ENCODE measurements around the gene XRCC6. TPM values are rescaled to one million over a fixed set of nuclear protein-coding genes. Genes with fewer than 3 reads are reported as not detected.
A peak's percentile ranks its signal among the peaks of the same experiment; 100 is the strongest.

The XRCC6 gene
- total RNA-seq, 1 experiment from 2014 or later = 588 TPM

DNA sequence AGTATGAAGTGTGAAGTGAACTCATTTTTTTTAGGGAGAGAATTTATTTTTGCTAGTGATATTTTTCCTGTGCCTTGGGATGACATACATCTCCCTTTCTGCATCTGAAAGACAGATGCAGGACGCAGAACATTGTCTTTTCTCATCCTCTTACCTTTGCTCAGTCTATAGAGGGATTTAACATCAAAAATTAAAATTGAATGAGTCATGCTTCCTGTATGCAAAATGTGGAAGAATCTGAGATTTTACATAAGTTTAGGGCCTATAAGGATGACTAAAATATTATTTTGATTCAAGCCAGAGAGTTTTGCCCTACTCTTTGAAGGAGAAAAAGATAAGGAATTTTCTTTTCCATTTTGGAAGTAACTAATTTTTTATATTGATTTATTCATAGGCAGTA lies 27.3 kb downstream of the XRCC6 start:
- ChIA-PET CTCF (no interaction called here), RAD21 (ENCODE audit: low non-redundant PET in 1 of 2, low total read pairs in 2 of 2, uncharacterized antibody in 2 of 2, unreplicated experiment in 2 of 2) (no interaction called here), POLR2A (no interaction called here)
- H2AFZ ChIP-seq (ENCODE audit: low read depth, low read length, poor library complexity, severe bottlenecking) = no peak overlapping the region
- TF ChIP-seq FOSL1 (IDR thresholded peaks at IDR 0.05; ENCODE audit: low read depth) (no peak), TCF7L2 (IDR thresholded peaks at IDR 0.05; ENCODE audit: borderline replicate concordance, extremely low read depth, insufficient read depth, insufficient read length) (no peak), SP1 (IDR thresholded peaks at IDR 0.05; ENCODE audit: low read depth) (no peak)
- no peaks in the 10 kb centered on the region for H3K9me2 ChIP-seq (ENCODE audit: insufficient read depth)
- H3K27ac ChIP-seq (ENCODE audit: low read depth, low read length) = no peak overlapping the region
- ATAC-seq (no peak), DNase-seq (ENCODE audit: low read depth, low spot score) (no peak)
- H3K27me3 ChIP-seq (ENCODE audit: insufficient read depth, low read length) = no peaks in the 10 kb centered on the region
- H3K79me2 ChIP-seq (ENCODE audit: insufficient read depth, low read length) = peaks cover 80% of the 10 kb centered on the region
- H3K4me3 ChIP-seq (replicated peaks in 1 of 2; ENCODE audit: low read depth in 1 of 2, low read length in 2 of 2) = no peak overlapping the region
- H4K20me1 ChIP-seq (ENCODE audit: insufficient read depth) = 0 out of 2 replicates have a peak, but pooled peaks cover 12% of the 10 kb centered on the region
- H3K9ac ChIP-seq (ENCODE audit: low read length) = no peak overlapping the region
- intact Hi-C loops (cut with micrococcal nuclease) = no loop called here
- peaks cover 62 to 70% of the 10 kb centered on the region in 2 experiments for H3K36me3 ChIP-seq (ENCODE audit: control insufficient read depth in 1 of 2, insufficient read depth in 2 of 2, low read length in 2 of 2)
- H3K4me2 ChIP-seq (ENCODE audit: low read length) = no peak overlapping the region
- BruUV-seq (replicated peaks) = TSS peak; percentile 22
- no peaks in the 10 kb centered on the region for H3K4me1 ChIP-seq (ENCODE audit: control insufficient read depth in 1 of 2, insufficient read depth in 2 of 2, low read length in 2 of 2)
- H3K9me3 ChIP-seq (ENCODE audit: control insufficient read depth in 1 of 2, insufficient read depth in 1 of 2, low read depth in 1 of 2, low read length in 2 of 2) = no peaks in the 10 kb centered on the region

DNA sequence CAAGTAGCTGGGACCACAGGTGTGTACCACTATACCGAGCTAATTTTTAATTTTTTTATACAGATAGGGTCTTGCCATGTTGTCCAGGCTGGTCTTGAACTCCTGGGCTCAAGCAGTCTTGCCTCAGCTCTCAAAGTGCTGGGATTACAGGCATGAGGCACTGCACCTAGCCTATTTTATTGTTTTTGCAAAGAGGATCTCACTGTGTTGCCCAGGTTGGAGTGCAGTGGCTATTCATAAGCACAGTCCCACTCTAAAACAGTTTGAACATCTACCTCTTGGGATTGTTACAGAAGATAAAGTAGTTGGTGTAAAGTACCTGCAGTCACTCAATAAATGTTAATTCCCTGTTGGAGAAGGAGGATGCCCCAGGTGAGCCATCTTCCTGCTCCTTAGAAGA lies 29.1 kb downstream of the XRCC6 start:
- no TSS peak for BruUV-seq (replicated peaks)
- Histone ChIP-seq H3K4me1 (ENCODE audit: control insufficient read depth in 1 of 2, insufficient read depth in 2 of 2, low read length in 2 of 2) (no peaks in the 10 kb centered on the region), H3K27me3 (ENCODE audit: insufficient read depth, low read length) (no peaks in the 10 kb centered on the region), H3K9me3 (ENCODE audit: control insufficient read depth in 1 of 2, insufficient read depth in 1 of 2, low read depth in 1 of 2, low read length in 2 of 2) (no peaks in the 10 kb centered on the region), H3K36me3 (ENCODE audit: control insufficient read depth in 1 of 2, insufficient read depth in 2 of 2, low read length in 2 of 2) (peaks cover 71 to 73% of the 10 kb centered on the region in 2 experiments), H3K79me2 (ENCODE audit: insufficient read depth, low read length) (peaks cover 84% of the 10 kb centered on the region), H3K27ac (ENCODE audit: low read depth, low read length) (no peak overlapping the region), H3K9me2 (ENCODE audit: insufficient read depth) (no peaks in the 10 kb centered on the region), H3K4me3 (replicated peaks in 1 of 2; ENCODE audit: low read depth in 1 of 2, low read length in 2 of 2) (no peak overlapping the region), H3K4me2 (ENCODE audit: low read length) (no peak overlapping the region), H2AFZ (ENCODE audit: low read depth, low read length, poor library complexity, severe bottlenecking) (no peak overlapping the region), H3K9ac (ENCODE audit: low read length) (no peak overlapping the region), H4K20me1 (ENCODE audit: insufficient read depth) (peaks cover 12% of the 10 kb centered on the region; the same call in 1 of the 2 replicates)
- DNase-seq (ENCODE audit: low read depth, low spot score) (no peak), ATAC-seq (no peak)
- ChIA-PET POLR2A (interaction anchor here (0.6 kb wide), 1 partner anchor 183 kb away, joined by 3 read pairs; the partner anchor contains the start of gene SREBF2), CTCF (no interaction called here), RAD21 (ENCODE audit: low non-redundant PET in 1 of 2, low total read pairs in 2 of 2, uncharacterized antibody in 2 of 2, unreplicated experiment in 2 of 2) (no interaction called here)
- intact Hi-C loops (cut with micrococcal nuclease) = no loop called here
- TF ChIP-seq FOSL1 (IDR thresholded peaks at IDR 0.05; ENCODE audit: low read depth) (no peak), POLR2AphosphoS5 (IDR thresholded peaks at IDR 0.05; ENCODE audit: low read depth, low read length) (no peak), EZH2 (IDR thresholded peaks at IDR 0.05) (no peak), ZFX (IDR thresholded peaks at IDR 0.05) (no peak), ELF1 (IDR thresholded peaks at IDR 0.05; ENCODE audit: borderline replicate concordance, low read depth) (no peak), EZH2phosphoT487 (IDR thresholded peaks at IDR 0.05; ENCODE audit: borderline replicate concordance) (no peak), TCF7L2 (IDR thresholded peaks at IDR 0.05; ENCODE audit: borderline replicate concordance, extremely low read depth, insufficient read depth, insufficient read length) (no peak), CEBPB (IDR thresholded peaks at IDR 0.05; ENCODE audit: low read depth) (no peak), YY1 (IDR thresholded peaks at IDR 0.05; ENCODE audit: extremely low read depth, insufficient replicate concordance, low read depth, low read length) (no peak), SP1 (IDR thresholded peaks at IDR 0.05; ENCODE audit: low read depth) (no peak), ZNF274 (IDR thresholded peaks at IDR 0.05; ENCODE audit: low read depth, low read length) (no peak), SRF (IDR thresholded peaks at IDR 0.05; ENCODE audit: low read depth) (no peak), JUND (IDR thresholded peaks at IDR 0.05) (no peak)
- TF ChIP-seq, protein P1, sequence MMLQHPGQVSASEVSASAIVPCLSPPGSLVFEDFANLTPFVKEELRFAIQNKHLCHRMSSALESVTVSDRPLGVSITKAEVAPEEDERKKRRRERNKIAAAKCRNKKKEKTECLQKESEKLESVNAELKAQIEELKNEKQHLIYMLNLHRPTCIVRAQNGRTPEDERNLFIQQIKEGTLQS (IDR thresholded peaks at IDR 0.05) = no peak
- TF ChIP-seq, protein P2, sequence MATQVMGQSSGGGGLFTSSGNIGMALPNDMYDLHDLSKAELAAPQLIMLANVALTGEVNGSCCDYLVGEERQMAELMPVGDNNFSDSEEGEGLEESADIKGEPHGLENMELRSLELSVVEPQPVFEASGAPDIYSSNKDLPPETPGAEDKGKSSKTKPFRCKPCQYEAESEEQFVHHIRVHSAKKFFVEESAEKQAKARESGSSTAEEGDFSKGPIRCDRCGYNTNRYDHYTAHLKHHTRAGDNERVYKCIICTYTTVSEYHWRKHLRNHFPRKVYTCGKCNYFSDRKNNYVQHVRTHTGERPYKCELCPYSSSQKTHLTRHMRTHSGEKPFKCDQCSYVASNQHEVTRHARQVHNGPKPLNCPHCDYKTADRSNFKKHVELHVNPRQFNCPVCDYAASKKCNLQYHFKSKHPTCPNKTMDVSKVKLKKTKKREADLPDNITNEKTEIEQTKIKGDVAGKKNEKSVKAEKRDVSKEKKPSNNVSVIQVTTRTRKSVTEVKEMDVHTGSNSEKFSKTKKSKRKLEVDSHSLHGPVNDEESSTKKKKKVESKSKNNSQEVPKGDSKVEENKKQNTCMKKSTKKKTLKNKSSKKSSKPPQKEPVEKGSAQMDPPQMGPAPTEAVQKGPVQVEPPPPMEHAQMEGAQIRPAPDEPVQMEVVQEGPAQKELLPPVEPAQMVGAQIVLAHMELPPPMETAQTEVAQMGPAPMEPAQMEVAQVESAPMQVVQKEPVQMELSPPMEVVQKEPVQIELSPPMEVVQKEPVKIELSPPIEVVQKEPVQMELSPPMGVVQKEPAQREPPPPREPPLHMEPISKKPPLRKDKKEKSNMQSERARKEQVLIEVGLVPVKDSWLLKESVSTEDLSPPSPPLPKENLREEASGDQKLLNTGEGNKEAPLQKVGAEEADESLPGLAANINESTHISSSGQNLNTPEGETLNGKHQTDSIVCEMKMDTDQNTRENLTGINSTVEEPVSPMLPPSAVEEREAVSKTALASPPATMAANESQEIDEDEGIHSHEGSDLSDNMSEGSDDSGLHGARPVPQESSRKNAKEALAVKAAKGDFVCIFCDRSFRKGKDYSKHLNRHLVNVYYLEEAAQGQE (IDR thresholded peaks at IDR 0.05; ENCODE audit: low read depth) = no peak
- TF ChIP-seq, protein P3, sequence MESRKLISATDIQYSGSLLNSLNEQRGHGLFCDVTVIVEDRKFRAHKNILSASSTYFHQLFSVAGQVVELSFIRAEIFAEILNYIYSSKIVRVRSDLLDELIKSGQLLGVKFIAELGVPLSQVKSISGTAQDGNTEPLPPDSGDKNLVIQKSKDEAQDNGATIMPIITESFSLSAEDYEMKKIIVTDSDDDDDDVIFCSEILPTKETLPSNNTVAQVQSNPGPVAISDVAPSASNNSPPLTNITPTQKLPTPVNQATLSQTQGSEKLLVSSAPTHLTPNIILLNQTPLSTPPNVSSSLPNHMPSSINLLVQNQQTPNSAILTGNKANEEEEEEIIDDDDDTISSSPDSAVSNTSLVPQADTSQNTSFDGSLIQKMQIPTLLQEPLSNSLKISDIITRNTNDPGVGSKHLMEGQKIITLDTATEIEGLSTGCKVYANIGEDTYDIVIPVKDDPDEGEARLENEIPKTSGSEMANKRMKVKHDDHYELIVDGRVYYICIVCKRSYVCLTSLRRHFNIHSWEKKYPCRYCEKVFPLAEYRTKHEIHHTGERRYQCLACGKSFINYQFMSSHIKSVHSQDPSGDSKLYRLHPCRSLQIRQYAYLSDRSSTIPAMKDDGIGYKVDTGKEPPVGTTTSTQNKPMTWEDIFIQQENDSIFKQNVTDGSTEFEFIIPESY (IDR thresholded peaks at IDR 0.05; ENCODE audit: extremely low read depth, insufficient replicate concordance, low read length) = no peak
